Limb (tissue), 2 donors: ENCODE results near the gene PPP2R2C.

Experiments used
- DNase-seq, 2 donors: peaks; one replicate each; pipeline ENCODE4 v3.0.0-alpha.2; 2016; ENCODE audit errors: extremely low spot score in 2 of 2

The PPP2R2C gene

DNA sequence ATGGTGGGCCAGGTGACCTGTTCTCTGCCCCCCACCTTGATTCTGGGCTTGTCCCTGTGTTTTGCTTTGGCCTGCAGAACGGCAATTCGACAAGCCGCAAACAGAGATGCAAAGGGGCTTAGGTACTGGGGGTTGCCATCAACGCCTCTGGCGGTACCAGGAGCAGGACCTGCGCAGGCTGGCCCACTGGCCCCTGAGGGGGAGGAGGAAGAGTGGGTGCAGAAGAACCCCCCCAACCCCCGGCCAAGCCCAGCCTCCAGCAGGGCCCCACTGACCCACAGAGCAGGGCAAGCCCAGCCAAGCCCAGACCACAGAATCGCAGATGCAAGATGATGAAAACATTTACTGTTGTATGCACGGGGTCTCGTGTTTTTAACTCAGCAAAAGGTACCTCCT, 89.4 kb downstream of the PPP2R2C start:
- no peak for DNase-seq

DNA sequence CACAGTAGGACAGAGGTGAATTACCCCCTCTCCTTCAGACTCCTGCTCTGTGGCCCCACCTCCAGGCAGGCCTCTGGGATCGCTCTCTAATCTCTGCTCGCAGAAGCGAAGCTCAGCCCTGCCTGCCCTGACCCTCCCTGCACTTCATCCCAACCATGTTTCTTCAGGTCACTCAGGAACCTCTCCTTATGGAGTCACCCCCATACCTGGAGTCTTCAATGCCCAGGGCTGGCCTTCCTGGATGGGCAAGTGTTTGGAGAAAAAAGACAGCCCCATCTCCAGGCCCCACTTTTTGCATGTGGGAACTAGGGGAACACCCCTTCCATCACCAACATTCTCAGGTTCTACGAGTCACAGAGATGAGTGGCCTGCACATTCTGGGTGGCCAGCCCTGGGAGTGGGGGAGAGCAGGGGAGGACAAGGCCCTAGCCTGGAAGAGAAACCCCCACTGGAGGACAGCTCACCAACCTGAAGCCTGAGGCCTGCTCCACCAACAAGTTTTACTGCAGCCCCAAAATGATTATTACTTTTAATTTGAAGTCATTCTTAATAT, 90.8 kb downstream of the PPP2R2C start:
- no peak for DNase-seq

DNA sequence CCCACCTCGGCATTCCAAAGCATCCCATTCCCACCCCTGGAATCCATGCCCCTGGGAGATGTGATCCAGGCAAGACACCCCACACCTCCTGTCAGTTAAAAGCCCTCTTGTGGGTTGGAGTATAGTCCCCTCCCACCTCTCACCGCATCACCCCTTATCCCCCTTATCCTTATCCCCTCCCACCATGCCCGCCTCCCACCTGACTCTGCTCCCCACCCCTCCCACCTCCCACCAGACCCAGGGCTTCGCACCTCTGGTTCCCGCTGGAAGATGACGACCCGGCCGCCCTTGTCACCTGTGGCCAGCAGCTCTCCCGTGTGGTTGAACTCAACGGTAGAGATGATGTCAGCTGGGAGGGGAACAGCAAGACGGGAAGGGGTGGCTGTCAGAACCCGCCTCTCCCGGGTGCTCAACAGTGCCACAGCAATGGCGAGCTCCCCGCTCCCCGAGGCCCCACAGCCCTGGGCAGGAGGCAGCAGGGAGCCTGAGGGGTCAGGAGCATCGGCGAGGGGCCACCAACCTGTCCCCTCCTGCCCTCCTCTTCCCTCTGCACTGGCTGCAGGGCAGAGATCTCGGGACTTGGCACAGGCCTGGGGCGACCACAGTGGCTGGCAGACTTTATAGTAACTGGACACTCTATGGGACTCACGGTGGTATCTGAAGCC, 91.5 kb downstream of the PPP2R2C start:
- no peak for DNase-seq

DNA sequence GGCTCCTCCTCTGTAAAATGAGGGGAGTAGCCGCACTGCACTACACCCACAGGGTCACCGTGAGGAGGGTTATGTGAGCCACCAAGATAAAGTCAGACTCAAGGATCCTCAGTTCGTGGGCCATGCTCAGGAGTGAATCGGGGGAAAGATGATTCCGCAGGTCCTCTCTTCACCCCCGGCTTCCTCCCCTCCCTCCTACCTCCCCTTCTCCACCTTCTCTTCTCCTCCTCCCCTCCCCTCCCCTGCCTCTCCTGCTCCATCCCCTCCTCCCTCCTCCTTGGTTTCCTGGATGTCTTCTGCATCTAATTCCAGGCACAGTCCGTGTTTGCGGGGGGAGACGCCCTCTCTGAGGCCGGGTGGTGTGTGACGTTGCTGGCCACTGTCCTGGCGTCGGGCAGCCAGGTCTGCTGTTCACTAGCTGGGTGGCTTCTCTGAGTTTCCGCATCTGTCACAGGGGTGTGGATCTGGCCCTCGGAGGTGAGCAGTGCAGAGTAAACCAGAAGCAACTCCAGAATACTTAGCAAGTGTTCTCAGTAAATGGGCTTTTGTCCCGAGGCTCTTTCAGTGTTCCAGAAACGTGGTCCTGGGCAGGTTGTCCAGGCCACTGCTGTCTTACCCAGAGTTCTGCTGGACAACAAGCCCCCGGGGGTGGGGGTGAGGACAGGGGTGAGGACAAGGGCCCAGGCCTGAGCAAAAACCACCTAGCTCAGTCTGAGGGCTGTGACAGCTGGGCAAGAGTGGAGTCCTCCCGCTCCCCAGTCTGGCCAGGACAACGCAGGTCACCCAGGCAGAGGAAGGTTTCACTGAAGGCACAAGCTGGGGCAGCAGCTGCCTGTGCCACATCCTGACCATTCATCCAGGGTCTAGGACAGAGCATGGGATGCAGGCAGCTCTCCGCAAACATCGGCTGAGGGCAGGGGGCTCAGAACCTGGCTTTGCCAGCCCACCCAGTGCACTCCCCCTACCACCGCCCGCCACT, 92.4 kb downstream of the PPP2R2C start:
- no peak for DNase-seq

DNA sequence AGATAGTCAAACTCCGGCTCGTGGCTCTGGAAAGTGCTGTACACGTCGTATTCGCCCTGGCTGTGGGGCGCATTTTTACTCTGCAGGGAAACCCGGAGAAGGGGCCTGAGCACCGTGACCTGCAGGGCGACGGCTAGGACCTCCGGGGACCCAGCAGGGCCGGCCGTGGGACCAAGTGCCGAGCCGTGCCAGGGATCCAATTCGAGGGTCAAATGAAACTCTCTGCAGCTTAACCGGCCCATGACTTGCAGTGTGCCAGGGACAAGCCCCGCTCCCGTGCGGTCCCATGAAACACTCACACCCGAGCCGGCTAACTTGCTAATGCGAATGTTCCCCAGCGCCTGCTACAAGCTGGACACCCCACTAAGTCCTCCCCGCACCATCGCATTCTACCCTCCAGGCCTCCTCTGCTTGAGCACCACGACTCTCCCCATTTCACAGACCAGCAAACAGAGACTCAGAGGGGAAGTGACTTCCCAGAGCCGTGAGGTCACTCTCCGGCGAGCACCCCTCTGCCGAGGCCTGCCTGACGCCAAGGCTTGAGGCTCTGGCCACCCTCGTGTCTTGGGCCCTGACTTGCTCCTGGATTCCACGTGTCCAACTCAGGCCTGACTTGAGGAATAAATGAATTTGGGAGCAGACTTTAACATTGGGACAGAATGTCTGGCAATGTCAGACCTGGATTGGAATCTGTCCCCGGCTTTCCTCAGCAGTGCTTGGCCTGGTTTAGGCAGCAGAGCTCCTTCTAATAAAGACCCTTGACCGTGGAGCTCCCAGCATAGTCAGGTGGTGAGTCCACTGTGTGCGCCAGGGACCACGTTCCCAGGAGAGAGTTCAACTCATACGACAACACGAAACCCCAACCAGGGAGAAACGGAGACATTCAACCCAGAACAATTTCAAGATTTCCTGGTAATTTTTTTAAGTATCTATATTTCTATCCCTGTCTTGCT, 93.6 kb downstream of the PPP2R2C start:
- DNase-seq: no peak

DNA sequence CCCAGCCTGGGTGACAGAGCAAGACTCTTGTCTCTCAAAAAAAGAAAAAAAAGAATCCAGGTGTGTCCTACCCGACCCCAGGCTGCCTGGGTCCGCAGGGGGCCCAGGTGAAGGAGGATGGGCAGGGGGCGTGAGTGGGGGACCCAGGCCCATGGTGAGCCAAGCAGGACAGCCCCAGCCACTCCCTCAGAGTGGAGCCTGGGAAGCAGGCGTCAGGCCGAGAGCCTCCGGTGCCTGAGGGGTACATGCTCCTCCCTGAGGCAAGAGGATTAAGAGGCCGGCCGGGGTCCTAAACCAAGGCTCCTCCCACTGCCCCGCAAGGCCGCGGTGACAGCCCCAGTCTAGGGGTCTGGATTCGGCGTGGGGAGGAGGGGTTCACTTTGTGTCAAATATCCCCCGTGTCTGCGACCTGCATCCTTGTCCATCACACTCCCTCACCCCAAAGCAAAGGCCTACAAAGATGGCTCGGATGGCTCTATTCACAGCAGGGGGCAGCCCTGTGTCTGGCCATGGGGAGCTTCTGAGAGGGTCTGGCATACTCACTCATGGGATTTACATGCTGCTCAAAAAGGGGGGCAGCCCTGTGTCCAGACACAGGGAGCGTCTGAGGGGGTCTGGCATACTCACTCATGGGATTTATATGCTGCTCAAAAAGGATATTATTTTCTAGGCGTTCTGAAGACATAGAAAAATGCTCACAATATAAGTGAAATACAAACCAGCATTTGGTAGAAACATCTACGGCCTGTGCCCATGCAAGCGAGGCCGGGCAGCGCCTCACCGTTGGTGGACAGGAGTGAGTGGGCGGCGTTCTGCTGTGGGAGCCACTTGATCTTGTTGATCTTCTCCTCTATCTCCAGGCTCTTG, 94.6 kb downstream of the PPP2R2C start:
- DNase-seq: no peak

DNA sequence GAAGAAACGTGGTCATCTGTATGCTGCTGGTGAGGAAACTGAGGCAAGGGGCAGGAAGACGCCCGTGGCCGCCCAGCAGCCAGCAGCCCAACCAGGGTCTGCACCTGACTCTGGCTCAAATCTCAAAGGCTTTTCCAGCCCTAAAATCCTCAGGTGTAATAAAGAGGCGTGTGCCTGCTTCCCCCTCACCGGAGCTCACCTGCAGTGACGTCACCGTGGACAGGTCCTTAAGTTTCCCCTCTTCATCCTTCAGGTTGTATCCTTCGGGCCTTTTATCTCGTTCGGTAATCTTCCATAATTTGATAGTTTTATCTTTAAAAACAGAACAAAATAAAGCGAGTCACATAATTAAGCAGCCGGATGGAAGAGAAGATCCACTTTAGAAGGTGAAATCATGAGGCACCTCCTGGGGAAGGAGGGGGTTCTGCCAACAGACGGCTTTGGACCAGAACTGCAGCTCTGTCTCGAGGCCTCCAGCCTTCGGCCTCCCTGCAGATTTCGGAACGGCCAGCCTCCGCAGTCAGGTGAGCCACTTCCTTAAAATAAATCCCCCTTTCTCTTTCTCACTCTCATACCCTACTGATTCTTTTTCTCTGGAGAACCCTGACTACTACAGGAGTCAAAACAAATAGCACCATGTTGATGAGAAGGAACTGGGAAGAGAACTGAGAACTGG, 96.7 kb downstream of the PPP2R2C start:
- no peak for DNase-seq

DNA sequence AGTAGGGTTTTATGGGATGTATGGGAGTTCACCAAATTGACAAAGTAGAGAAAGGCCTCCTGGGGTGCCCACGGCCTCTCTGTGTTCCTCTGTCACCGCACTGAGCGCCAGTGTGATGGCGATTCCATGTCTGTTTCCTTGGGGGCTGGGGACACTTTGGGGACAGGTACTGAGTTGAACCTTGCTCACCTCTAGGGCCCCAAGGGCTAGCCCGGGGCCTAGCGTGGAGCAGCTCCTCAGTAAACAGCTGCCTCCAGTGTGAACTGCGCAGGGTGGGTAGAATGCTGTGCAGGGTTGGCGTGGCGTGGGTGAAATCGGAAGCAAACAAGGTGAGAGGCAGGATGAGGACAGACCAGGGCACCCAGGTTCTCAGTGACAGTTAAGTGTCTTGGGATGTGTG, 97.8 kb downstream of the PPP2R2C start:
- DNase-seq: no peak

DNA sequence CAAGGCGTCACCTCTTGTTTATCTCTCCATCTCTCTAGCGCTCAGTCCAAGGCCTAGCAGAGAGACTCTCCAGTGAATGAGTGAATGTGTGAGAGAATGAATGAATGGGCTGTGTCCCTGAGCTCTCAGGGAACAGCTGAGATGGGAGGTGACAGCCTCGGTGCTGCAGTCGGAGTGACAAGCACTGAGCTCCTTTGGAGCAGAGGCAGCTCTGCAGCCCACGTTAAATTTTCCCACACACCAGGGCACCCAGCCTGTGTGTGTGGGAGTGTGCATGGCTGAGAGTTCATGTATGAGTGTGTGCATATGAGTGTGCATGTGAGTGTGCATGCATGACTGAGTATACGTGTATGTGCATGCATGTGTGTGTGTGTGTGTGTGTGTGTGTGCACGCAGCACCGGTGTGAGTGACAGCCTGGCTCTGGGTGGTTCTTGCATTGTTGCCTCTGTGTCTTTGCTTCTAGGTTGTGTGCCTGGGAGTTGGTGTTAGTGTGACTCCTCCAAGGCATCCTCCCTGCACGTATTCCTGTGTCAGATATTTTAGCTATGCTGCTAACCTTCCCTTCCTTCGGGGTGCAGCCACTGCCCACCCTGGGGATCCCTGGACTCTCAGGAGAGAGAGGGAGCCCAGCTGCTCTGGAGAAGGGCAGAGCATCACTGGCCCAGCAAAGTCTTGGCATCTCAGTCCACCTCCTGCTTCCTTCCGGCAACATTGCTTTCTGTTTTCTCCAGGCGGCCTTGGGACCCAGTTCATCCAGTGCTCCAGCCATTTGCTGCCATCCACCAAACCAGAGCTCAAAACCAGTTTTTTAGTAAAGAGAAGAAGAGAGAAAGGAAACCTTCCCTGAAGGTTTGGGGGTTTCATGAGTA, 98.6 kb downstream of the PPP2R2C start:
- DNase-seq: no peak

DNA sequence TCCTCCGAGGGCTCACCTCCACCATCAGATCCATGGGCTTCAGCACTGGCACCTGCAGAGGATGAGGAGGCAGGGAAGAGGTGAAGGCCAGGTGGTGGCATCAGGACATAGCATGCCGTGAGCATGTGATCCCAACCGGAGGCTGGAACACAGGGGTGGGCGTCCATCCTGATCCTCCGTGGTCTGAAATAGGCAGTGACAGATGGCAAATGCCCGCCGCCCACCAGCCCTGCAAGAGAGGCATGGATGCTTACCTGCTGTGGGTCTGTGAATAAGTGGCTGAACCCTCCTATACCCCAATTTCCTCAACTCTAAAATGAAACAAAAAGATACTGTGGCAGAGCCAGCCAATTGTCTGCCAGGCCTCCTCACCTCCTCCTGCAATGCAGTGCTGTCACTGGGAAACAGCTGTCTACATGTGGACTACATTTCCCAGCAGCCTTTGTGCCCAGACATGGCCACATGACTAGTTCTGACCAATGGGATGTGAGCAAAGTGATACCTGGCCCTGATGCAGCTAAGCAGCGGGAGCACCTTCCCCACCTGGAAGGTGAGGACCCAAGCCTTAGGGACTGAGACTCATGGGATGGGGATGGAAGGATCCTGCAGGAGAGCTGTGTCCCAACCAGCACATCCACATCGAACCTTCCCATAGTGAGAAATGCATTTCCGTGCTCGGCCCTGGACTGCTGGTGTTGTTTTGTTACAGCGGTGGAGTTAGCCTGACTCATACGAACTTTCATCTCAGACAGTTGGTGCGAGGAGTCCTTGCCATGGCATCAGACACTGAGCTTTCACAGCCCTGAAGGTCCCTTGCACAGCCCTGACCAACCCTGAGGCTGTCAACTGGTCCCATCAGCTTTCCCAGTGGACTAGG, 99.5 kb downstream of the PPP2R2C start:
- DNase-seq: no peak

DNA sequence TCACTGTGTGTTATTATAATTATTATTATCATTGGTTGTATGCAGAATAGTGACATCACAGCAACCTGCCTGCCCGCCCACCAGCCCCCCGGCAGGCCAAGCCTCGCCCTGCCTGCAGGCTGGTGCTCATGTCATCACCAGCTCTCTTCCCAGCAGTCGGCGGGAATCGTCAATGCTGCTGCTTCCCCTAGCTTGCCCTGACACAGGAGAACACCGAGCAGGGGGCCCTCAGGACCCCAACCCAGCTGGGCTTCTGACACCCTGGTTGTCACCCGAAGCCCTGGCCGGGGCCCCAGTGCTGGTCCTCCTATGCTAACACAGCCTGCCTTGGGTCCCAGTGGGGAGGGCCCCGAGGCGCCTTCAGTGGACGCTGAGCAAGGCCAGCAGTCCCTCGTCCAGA, 100.6 kb downstream of the PPP2R2C start:
- DNase-seq: no peak

DNA sequence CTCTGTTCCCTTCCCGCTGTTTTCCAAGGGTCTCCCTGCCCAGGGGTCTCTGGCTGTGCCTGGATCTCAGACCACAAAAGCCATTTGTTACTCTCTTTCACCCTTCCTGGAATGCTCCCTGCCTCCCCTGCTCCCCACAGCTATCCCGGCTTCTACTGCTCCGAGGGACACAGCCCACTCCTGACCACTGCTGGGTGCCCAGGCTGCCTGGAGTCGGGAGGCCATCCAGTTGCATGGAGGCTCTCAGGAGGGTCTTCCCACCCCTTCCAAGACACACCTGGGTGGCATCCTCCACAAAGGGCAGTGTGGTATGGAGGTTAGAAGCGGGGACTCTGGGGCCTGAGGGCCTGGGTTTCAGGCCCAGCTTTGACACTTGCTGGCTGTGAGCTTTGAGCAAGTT, 101.1 kb downstream of the PPP2R2C start:
- DNase-seq: no peak

DNA sequence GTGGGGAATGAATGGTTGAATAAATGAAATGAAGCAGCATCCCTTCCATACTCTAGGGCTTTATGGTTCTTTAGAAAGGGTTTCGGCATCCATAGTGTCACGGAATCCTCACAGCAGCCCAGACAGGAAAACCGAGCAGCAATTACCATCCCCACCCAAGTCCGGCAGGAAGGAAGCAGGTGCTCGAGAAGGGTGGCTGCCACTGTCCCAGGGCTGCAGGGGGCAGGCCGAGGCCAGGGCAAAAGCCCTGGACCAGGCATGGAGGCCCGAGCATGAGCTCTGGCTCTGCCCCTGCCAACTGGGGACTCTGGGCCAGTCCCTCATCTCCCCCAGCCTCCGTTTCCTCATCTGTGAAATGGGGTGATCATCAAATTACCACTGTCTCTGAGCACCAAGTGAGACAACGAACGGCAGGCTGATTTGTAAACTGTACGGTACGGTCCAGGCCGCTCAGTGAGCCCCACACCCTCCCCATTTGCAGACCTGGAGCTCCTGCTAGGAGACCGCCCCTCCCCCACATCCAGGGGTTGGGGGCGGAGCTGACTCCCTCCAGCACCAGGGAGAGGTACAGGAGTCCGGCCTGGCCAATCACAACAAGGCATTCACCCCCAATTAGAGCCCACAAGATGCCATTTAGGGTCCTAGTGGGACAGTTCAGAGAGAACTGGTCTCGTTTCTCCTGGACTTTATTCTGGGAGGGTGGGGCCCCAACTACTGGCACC, 102.3 kb downstream of the PPP2R2C start:
- DNase-seq: no peak

DNA sequence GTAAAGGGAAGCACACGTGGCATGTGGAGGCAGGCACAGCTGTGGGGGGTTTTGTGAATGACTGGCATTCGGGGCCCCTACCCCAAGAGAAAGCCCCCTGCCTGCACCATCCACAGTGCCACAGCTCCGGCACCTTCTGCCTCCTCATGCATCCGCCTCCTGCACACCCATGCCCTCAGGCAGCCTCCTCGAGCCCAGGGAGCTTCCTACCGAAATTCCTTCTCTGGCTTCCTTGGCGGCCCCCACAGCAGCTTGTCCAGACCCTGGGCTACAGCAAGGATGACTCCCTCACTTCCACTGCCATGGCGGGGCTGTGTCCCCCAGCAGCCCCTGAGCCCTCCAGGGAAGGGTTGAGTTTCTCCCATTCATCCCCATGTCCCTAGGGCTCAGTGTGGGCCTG, 102.9 kb downstream of the PPP2R2C start:
- DNase-seq: no peak

DNA sequence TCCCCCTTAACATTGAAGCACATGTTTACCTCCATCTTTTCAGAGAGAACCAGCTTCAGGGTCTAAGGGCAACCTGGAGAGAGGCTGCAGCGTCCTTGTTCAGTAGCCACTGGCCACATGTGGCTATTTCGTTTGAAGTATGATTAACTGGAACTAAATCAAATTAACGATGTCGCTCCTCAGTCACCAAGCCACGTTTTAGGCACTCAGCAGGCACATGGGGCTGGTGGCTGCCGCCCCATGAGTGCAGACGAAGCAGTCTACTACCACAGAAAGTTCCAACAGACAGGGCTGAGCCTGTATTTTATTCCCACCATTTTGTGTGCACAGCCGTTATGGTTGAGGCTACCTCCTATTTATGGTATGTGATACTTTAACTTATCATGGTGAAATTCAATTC, 103.4 kb downstream of the PPP2R2C start:
- DNase-seq: no peak

DNA sequence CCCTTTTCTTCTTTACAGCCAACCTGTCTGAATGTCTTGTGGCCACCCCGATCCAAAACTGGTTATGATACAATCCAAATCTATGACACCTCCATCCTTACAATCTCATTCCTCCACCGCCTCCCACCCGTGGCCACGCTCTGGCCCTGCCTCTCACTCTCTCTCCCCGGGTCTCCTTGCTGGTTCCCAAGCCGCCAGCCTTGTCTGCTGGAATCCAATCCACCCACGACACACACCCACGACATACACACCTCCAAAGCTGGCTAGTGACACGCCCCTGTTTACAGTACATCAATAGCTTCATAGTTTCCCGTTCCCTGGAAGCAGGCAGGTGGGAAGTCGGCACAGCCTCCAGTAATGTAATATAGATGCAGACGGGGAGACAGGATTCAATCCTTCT, 103.8 kb downstream of the PPP2R2C start:
- DNase-seq: no peak

DNA sequence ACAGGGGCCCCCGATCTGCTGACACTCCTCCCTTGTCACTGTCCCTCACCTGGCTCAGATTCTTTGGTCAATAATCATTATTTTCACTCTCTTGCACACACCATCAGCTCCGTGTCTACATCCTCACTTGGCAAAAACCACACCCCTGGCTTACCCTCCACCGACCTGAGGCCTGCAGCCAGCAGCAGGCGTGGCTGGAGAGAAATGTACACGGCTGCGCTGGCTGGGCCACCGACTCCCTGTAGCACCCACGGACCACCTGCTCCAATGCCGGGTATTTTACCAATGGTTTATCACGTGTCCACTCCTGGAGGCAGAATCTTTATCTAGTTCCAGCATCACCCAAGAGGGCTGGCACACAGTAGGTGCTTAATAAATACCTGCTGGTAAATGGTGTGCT, 104.3 kb downstream of the PPP2R2C start:
- DNase-seq: no peak
